ENCODE data around the gene PGM1.

Gene PGM1

GRCh38 chr1:63632110-63632509 lies 38.9 kb downstream of the PGM1 start:
- no peak for DNase-seq (ENCODE audit: low spot score)
- TF ChIP-seq CTCF (IDR thresholded peaks at IDR 0.05; ENCODE audit: extremely low read depth, missing control alignments), result no peak

GRCh38 chr1:63633281-63633680 lies 40.1 kb downstream of the PGM1 start:
- TF ChIP-seq CTCF (IDR thresholded peaks at IDR 0.05; ENCODE audit: extremely low read depth, missing control alignments), result no peak
- no peak for DNase-seq (ENCODE audit: low spot score)

- no peak for DNase-seq (ENCODE audit: low spot score)
- TF ChIP-seq CTCF (IDR thresholded peaks at IDR 0.05; ENCODE audit: extremely low read depth, missing control alignments), result no peak
Observed at GRCh38 chr1:63634471-63634870, 41.3 kb downstream of the PGM1 start.

- TF ChIP-seq CTCF (IDR thresholded peaks at IDR 0.05; ENCODE audit: extremely low read depth, missing control alignments), result no peak
- no peak for DNase-seq (ENCODE audit: low spot score)
Observed at GRCh38 chr1:63635681-63636080, 42.5 kb downstream of the PGM1 start.

GRCh38 chr1:63636192-63637105 lies 43.2 kb downstream of the PGM1 start:
- TF ChIP-seq CTCF (IDR thresholded peaks at IDR 0.05; ENCODE audit: extremely low read depth, missing control alignments), result no peak
- no peak for DNase-seq (ENCODE audit: low spot score)

- no peak for TF ChIP-seq CTCF (IDR thresholded peaks at IDR 0.05; ENCODE audit: extremely low read depth, missing control alignments)
- DNase-seq (ENCODE audit: low spot score), result no peak
Observed at GRCh38 chr1:63638471-63638870, 45.3 kb downstream of the PGM1 start.

- no peak for TF ChIP-seq CTCF (IDR thresholded peaks at IDR 0.05; ENCODE audit: extremely low read depth, missing control alignments)
- no peak for DNase-seq (ENCODE audit: low spot score)
Observed at GRCh38 chr1:63638875-63639274, 45.7 kb downstream of the PGM1 start.
